ENCODE measurements around the gene GPATCH2. TPM values are rescaled to one million over a fixed set of nuclear protein-coding genes. Genes with fewer than 3 reads are reported as not detected.

The GPATCH2 gene
- total and polyA plus RNA-seq, 10 of the 15 experiments (the other 5 are each of a cell fraction or from before 2014, with no cell fraction given) = 3.2 to 12.2 (median 5.4) TPM

- TF ChIP-seq E2F8 (IDR thresholded peaks at IDR 0.05; ENCODE audit: low read depth, partially characterized antibody) = no peak
- no peak for TF ChIP-seq ELK1 (IDR thresholded peaks at IDR 0.05; ENCODE audit: low read depth, low read length)
- TF ChIP-seq MAX (IDR thresholded peaks at IDR 0.05; ENCODE audit: low read depth, low read length) = no peak
- no peak for TF ChIP-seq KDM1A (IDR thresholded peaks at IDR 0.05; ENCODE audit: borderline replicate concordance)
- no peak for TF ChIP-seq TCF3 (IDR thresholded peaks at IDR 0.05; ENCODE audit: borderline replicate concordance, insufficient read depth, low read depth, low read length)
- TF ChIP-seq POLR2A (IDR thresholded peaks at IDR 0.05; ENCODE audit: low read depth, low read length) = no peak
- TF ChIP-seq CHD4 (IDR thresholded peaks at IDR 0.05) = no peak
- TF ChIP-seq SMC3 (IDR thresholded peaks at IDR 0.05; ENCODE audit: borderline replicate concordance, low read length) = no peak
Measured at GRCh38 chr1:217674028-217674729, 43.3 kb upstream of the GPATCH2 start (continued).

- Histone ChIP-seq H3K4me1 (ENCODE audit: control insufficient read depth, insufficient read depth, low read length) (no peaks in the 10 kb centered on the region), H3K27ac (ENCODE audit: control insufficient read depth, insufficient read depth) (no peak overlapping the region), H2AFZ (ENCODE audit: control insufficient read depth, low read depth, low read length) (no peak overlapping the region), H3K79me2 (ENCODE audit: control insufficient read depth, insufficient read depth, low read length) (no peaks in the 10 kb centered on the region), H3K4me2 (ENCODE audit: control insufficient read depth, insufficient read depth) (no peak overlapping the region), H3K27me3 (replicated peaks in 1 of 2; ENCODE audit: control insufficient read depth in 2 of 2, insufficient read depth in 2 of 2, low read length in 1 of 2) (no peaks in the 10 kb centered on the region; a peak in 1 of 4 replicates), H3K36me3 (ENCODE audit: control insufficient read depth in 2 of 2, insufficient read depth in 2 of 2, low read length in 1 of 2) (no peaks in the 10 kb centered on the region), H3K4me3 (no peak overlapping the region), H3K9me3 (replicated peaks; ENCODE audit: control insufficient read depth, insufficient read depth, low read length) (no peaks in the 10 kb centered on the region), H3K9ac (ENCODE audit: control insufficient read depth, insufficient read depth, low read length) (no peak overlapping the region), H4K20me1 (ENCODE audit: control insufficient read depth, insufficient read depth) (no peaks in the 10 kb centered on the region)
- ATAC-seq (no peak), FAIRE-seq (no peak), DNase-seq (ENCODE audit: low read depth, low spot score) (no peak)
- RAD21 ChIA-PET (ENCODE audit: unreplicated experiment) = no interaction called here
- in situ Hi-C loops (cut with MboI) = no loop called here
- CTCF ChIA-PET = no interaction called here
- BruUV-seq (replicated peaks) = no TSS peak
- 0% methylated on average over 2 of the region's 2 CpGs for WGBS (ENCODE audit: insufficient coverage, insufficient replicate concordance, low lambda C conversion rate, missing lambda C conversion rate)
- SMC1A ChIA-PET (ENCODE audit: uncharacterized antibody, unreplicated experiment) = no interaction called here
- TF ChIP-seq ETV6 (conservative IDR thresholded peaks at IDR 0.05 in 1 of 2, IDR thresholded peaks at IDR 0.05 in 1 of 2; ENCODE audit: borderline replicate concordance in 1 of 2, low read depth in 1 of 2) (no peak), RB1 (IDR thresholded peaks at IDR 0.05; ENCODE audit: borderline replicate concordance) (no peak)
- POLR2A ChIA-PET = no interaction called here
- intact Hi-C loops (cut with micrococcal nuclease; ENCODE audit: unreplicated experiment) = no loop called here
Measured at GRCh38 chr1:217673387-217673786, 42.5 kb upstream of the GPATCH2 start.

Measured in GM12878 (cell line).